Stimulated activated CD4-positive, alpha-beta T cell treated with anti-CD3 and anti-CD28 coated beads, Interleukin-2, amount 100 ng/mL, for 4 hours (primary cell): ENCODE results near the gene WDR44.
"Not testable (repeated sequence)": the region's sequence is repeated elsewhere in the genome, so short reads cannot be mapped to it uniquely, and the experiment has no call there.

Experiments used
- DNase-seq: peaks from one replicate; pipeline ENCODE4 v3.0.0-alpha.2; 2020; ENCODE audit warnings: low read depth

The WDR44 gene

DNA sequence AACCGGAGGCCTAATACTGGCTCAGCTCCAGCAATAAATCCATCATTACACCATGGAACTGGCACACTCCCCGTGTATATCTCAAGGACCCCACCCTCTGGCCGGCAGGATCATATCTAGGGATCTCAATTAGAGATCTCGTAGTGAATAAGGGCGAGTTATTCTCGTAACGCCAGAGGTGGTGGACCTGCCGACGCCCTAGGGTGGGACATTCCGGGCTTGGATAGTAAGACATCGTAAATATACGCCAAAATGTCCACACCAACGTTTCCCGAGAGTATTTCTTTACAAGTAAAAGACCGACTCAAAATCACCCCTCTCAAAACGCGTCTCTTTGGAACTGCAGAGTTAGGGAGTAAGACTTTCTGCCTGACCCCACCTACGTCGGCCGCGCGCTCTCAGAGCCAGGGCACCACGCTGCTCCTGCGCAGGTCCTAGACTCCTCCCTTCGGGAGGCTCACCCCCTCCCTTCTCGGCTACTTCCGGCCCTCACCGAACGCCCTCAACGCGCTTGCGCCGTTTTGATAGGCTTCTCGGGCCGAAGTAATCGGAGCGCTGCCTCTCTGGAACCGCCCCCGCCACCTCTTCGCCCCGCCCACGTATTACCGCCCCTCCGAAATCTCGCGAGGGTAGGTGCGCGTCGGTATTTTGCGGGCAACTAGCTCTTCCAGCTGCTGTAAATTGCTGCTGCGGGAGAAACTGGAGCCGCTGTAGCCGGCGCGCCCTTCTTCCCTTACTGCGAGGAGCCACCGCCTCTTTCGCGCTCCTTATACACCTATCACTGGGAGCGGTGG, at the start of gene WDR44:
Gene WDR44, plus strand, starts transcription at position 643 of the 794 bp plus-strand sequence. CDS start 398 bp downstream, outside the sequence.
- DNase-seq: peak; percentile 90

GRCh38 chrX:118305827-118306226, 40.1 kb upstream of the WDR44 start:
- not testable (repeated sequence) for DNase-seq

DNA sequence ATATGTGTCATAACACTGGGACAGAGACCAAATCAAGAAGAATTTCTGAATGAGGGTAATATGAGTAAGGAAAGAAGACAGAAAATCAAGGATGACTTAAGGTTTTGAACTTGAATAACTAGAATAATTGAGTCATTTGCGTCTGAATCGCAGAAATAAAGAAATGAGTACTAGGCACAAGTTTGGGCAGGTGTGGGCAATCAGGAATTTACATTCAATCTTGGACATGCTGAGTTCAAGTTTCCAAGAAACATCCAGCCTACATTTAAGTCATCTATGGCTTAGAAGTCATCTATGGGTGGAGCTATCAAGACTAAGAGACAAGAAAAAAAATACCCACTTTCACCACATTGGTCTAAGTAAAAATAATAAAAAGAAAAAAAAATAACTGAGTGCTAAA, 30.4 kb upstream of the WDR44 start:
- DNase-seq: no peak

DNA sequence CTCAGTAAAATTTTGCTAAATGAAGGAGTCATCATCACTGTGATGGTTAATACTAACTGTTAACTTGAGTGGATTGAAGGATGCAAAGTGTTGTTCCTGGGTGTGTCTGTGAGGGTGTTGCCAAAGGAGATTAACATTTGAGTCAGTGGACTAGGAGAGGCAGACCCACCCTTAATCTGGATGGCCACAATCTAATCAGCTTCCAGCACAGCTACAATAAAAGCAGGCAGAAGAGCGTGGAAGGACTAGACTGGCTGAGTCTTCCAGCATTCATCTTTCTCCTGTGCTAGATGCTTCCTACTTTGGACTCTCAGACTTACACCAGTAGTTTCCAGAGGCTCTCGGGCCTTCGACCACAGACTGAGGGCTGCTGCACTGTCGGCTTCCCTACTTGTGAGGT, 21.3 kb upstream of the WDR44 start:
- no peak for DNase-seq

- DNase-seq: no peak
Observed at GRCh38 chrX:118325453-118325852, 20.5 kb upstream of the WDR44 start.

- no peak for DNase-seq
Observed at GRCh38 chrX:118329175-118329574, 16.7 kb upstream of the WDR44 start.

DNA sequence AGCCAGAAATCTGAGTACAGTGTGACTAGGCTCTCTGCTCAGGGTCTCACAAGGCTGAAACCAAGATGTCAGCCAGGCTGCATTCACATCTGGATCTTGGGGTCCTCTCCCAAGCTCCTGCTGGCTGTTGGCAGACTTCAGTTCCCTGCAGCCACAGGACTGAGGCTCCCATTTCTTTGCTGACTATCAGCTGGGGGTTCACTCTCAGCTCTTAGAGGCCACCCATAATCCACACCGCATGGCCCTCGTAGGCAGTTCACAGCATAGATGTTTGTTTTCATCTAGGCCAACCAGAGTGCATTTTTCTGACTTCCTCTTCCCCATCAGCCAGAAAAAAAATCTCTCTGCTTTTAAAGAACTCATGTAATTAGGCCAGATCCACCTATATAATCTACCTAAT, 8.2 kb upstream of the WDR44 start:
- DNase-seq: no peak

- DNase-seq: no peak
Observed at GRCh38 chrX:118338930-118339329, 7.0 kb upstream of the WDR44 start.

DNA sequence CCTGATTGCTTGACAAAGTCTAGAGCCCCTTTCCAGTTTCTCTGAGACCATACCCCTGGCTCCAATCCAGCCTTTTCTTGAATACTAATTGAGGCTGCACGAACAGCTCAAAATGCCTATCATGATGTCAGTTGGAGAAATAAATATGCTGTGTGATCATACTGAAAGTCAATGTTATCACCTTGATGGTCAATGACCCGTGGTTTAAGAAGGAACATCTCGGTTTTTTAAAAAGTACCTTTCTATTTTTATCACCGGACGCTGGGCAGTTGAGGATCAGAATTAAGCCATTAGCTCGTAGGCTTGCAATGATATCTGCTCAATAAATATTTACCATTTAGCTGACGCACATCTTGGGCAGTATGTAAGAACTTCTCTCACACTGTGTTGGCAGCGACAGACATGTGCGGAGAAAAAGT, 852 bp upstream of the WDR44 start:
- no peak for DNase-seq

DNA sequence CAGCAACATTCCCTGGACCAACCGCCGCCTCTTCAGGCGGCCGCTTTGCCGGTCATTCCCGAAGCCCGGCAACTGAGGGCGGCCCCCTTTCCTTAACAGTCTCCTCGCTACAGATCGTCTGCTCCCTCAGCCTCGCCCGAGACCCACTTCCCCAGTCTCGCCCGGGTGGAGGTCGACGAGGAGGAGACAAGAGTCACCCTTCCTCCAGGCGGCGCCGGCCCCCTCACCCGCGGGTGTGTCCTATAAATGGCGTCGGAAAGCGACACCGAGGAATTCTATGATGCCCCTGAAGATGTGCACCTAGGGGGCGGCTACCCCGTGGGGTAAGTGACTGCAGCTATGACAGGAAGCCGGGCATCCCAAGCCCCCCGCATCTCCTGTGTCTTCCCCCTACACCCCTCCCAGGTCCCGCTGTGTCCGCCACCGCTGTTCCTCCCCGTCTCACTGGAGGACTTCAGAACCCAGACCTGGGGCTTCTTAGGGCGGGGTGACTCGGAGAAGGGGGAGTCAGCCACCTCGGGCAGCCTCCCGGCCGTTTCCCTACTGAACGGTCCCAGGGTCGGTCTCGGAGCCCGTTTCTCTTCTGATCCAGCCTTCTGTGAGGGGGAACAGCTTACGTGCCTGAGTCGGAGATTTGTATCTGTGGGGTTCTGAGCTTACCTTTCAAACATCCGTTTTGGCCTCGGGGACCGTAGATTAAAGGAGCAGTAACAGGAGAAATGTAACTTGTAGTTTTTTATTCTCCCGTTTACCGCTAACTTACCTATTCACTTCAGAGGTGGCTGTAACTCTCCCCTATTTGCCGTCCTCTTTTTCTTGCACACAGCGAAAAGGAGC, 570 bp downstream of the WDR44 start:
- peak; percentile 36 for DNase-seq

- DNase-seq: no peak
Observed at GRCh38 chrX:118347131-118347530, 1.2 kb downstream of the WDR44 start.

DNA sequence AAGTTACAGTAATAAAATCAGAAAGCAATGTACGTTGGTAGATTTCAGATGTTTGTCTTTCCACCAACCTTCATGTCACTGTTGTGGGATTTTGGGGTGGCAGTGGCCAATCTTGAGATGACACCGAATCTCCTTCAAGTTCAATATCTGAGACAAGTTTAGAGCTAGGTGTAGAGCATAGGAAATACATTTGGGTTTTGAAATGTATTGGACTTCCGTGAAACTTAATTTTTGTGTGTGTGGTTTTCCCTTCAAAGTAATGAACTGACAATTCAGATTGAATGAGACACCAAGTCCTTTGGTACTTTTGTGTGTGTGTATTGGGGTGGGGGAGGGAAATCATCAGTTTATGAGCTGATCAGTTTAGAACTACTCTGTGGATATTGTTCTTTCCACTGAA, 1.8 kb downstream of the WDR44 start:
- no peak for DNase-seq

GRCh38 chrX:118348186-118348810, 2.4 kb downstream of the WDR44 start:
- DNase-seq: no peak

DNA sequence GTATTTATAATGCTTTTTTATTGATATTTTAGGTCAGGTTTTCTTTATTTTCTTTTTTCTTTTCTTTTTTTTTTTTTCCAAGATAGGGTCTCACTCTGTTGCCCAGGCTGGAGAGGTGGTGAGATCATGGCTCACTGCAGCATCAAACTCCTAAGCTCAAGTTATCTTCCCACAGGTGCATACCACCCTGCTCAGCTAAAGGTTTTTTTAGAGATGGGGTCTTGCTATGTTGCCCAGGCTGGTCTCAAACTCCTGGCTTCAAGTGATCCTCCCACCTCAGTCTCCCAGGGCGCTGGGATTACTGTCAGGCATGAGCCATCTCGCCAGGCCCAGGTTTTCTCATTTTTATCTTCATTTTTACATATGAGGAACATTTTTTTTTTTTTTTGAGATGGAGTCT, 3.3 kb downstream of the WDR44 start:
- no peak for DNase-seq

DNA sequence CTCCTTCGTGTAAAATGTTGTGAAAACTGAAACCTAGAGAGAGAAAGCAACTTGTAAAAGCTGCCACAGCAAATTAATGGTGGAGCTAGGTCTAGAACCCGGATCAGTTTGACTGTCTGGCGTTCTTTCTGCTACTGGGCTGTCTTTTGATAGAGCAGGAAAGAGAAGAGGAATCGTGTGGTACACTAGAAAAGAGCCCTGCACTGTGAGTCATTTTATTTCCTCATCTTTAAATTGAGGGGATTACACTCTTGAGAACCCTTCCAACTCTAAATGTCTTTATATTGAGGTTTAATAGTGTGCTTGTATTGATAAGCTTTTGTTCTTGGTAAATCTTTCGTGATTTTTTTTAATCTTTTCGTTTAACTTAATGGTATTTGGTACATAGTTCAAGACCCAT, 4.3 kb downstream of the WDR44 start:
- no peak for DNase-seq

DNA sequence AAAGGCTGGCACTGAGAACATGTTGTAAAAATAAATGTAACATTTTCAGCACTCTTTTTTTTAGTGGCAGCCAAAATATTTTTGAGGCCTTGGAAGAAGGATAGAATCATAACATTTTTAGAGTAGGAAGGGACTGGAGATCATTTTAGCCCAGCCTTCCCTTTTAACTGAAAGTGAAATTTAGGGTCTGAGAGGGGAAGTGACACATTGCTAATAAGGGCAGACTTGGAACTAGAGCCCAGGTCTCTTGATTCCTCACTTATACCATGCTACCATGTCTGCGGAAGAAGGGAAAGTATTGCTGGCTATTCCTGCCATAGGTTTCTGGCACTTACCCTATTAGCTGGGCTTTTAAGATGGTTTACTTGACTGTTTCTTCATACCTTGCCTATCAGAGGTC, 4.8 kb downstream of the WDR44 start:
- DNase-seq: no peak

DNA sequence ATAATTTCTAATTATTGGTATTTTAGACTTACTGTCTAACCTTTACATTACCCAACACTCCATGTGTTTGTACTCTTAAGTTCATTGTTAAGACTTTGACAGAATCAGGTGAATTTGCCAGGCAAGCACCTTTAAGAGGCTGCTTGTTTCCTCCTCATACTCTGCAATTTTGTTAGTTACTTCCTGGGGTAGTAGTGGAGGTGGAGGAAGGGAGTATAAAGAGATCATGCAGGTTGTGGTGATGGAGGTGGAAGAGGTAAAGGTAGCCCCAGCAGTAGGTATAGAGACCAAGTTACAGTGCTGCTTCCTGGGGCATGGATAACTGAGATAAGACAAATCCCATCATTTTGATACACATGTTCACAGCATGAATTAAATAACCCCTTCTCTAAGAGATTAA, 6.7 kb downstream of the WDR44 start:
- DNase-seq: no peak

DNA sequence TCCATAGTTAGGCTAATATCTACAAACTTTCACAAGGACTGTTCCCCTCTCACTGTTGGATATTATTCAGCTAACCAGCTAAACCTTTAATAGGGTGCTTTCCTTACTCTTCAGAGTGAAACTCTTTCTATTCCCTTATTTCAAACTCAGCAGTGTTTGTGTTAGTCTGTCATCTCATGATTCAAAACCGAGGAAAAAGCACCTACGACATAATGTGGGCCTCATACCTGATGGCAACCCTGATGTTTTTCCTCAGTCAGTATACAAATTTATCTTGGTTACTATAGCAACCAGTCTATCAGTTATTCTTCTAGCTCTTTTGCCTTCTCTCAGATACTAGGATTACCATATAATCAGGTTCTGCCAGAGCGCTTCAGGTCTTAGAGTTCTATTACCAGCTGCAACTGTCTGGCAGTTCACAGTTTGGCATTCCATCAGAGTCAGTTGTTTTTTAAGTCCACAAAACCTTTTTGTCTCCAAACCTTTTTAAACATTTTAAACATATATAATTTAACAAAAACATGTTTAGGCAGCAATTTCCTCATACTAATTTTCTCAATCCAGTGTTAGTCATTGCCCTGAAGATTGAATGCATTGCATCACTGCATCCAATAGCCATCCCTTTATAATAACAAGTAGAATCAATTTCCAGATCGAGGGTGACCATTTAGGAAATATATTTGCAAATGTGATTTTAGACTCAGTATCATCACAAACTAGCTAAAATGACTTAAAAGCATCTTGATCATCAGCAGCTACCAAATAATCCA, 7.4 kb downstream of the WDR44 start:
- DNase-seq: no peak

DNA sequence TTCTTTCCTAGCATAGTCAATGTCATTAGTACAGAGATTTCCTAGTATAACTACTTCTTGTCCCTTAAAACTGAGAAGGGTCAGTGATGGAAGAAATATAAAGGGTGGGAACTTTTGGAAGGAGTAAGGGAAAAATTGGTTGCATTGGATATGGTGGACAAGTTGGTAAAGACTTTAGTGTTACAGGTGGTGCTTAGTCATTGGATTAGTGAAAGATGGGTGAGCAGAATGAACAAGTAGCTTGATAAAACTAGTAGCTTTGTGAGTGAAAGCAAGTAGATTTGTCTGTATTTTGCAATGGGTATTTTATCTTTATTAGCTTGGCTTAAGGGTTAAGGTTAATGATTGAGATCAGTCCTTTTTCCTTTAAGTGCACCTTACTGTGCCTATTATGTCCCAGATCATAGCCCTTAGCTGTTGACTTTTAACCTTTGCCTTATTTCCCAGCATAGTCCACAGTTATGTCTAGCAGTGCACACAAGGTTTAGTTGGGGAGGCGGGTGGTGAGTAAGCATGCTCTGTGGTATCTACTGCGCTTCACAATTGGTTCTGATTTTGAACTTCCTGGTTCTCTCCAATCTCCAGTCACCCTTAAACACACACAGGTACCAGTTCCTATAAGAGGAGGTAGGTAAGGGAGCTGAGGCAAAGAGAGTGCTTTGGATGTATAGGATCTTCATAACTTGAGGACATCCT, 9.5 kb downstream of the WDR44 start:
- no peak for DNase-seq

- DNase-seq: no peak
Observed at GRCh38 chrX:118356154-118356701, 10.3 kb downstream of the WDR44 start.
